AG04449 (cell line): Measurements from ENCODE around the gene OAF.

ENCODE experiments used
- CTCF ChIA-PET: fragments of 350-600 bp; formaldehyde crosslinking; extraction: SDS; loops from one replicate; lab custom pipeline; 2021; ENCODE audit warnings: antibody characterized with exemption; lab: Yijun Ruan, JAX
- POLR2A ChIA-PET: fragments of 400-600, 350-600 bp; formaldehyde crosslinking; extraction: SDS; loops from one replicate; lab custom pipeline; 2020; ENCODE audit warnings: antibody characterized with exemption, inconsistent platforms; lab: Yijun Ruan, JAX
- DNase-seq: peaks from one replicate; pipeline ENCODE4 v3.0.0-alpha.2; 2010; ENCODE audit warnings: low read depth, low spot score
- H3K4me3 ChIP-seq: 2 replicates; pipeline ENCODE4 v1.5.1; 2011; ENCODE audit warnings: low read depth, mild to moderate bottlenecking, control low read depth, low read length
- CTCF ChIP-seq: IDR thresholded peaks from one replicate; pipeline ENCODE4 v1.5.1; 2011; ENCODE audit warnings: mild to moderate bottlenecking, moderate library complexity, low read length, control low read depth, inconsistent platforms; ENCODE audit not compliant: insufficient read depth; ENCODE audit errors: missing control alignments

OAF gene

GRCh38 chr11:120170741-120171261, 40.0 kb upstream of the OAF start:
- no peak for DNase-seq
- H3K4me3 ChIP-seq, result no peak overlapping the region
- POLR2A ChIA-PET, result no interaction called here
- CTCF ChIA-PET, result interaction anchor here (0.6 to 14.8 kb wide), 21 partner anchors 10 to 545 kb away, joined by 3 to 461 read pairs (median 6); no protein-coding TSS in a partner anchor
- TF ChIP-seq CTCF, result no peak

DNA sequence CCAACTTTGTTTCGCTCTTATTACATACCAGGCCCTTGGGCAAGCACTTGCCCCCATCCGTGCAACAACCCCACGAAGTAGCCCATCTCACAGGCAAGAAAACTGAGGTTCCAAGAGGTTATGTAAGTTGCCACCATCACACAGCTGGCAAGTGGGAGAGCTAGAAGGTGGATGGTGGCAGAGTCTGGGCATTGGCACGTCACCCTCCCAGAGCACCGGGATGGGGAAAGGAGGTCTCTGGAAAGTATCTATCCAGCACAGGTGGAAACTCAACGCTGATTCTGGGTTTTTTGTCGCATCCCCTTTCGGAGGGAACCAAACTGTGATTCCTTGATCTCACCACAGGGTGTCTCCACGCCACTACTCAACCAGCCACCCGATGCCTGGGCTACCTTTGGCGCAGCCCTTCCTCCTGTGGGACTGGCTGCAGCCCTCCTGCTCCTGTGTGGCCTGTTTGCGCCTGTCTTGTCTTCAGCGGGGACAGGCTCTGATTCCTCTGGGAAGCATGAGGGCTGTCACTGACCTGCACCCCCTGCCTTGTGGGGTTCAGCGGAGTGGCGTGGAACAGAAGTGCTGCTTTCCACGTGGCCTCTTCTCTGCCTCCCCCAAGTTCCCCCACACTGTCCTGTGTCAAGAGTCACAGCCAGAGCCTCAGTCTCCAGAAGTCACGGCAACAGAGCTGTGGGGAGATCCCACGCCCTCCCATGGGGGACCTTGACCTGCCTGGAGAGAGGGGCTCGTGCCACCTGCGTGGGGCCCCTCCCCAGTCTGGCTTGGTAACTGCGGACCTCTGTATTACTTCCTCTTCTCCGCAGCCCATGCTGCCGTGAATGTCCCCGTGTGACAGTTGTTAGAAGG, 38.5 kb upstream of the OAF start:
- no peak overlapping the region for H3K4me3 ChIP-seq
- ChIA-PET POLR2A (no interaction called here), CTCF (interaction anchor here (0.6 to 14.8 kb wide), 28 partner anchors 8 to 569 kb away, joined by 3 to 461 read pairs (median 4); no protein-coding TSS in a partner anchor)
- peak; percentile 82 for TF ChIP-seq CTCF
- DNase-seq, result no peak

GRCh38 chr11:120173019-120173705, 37.7 kb upstream of the OAF start:
- POLR2A ChIA-PET, result no interaction called here

DNA sequence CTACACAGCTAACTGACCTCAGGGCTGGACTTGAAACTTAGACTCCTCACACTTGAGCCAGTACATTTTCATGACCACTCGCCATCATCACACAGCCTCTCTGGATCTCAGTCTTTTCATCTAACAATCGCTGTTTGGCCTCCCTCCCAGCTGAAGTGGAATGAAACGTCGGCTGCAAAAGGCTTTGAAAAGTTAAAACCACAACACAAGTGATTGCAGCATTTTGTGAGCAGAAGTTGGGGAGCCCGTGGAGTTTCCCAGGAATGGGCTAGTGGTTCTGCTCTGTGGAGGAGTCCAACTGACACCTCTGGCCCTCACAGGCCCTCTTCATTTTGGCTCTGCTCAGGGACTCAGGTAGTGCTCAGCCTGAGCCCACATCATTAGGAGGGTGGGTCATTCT, 37.0 kb upstream of the OAF start:
- ChIA-PET CTCF (interaction anchor here (0.7 to 14.8 kb wide), 5 partner anchors 7 to 128 kb away, joined by 3 to 461 read pairs (median 107); no protein-coding TSS in a partner anchor), POLR2A (no interaction called here)
- TF ChIP-seq CTCF, result no peak
- H3K4me3 ChIP-seq, result no peak overlapping the region
- no peak for DNase-seq

More at GRCh38 chr11:120173019-120173705, 37.7 kb upstream of the OAF start:
- H3K4me3 ChIP-seq, result no peak overlapping the region
- no peak for TF ChIP-seq CTCF
- CTCF ChIA-PET, result interaction anchor here (0.6 to 14.8 kb wide), 13 partner anchors 7 to 128 kb away, joined by 3 to 461 read pairs (median 6); no protein-coding TSS in a partner anchor
- no peak for DNase-seq

- H3K4me3 ChIP-seq, result no peak overlapping the region
- CTCF ChIA-PET, result interaction anchor here (1.2 to 14.8 kb wide), 4 partner anchors 13 to 509 kb away, joined by 3 to 461 read pairs (median 210); no protein-coding TSS in a partner anchor
- no peak for DNase-seq
- TF ChIP-seq CTCF, result no peak
- POLR2A ChIA-PET, result no interaction called here
These were observed 36.0 kb upstream of the OAF start for GRCh38 chr11:120174866-120175265.
